GM12872 (cell line): ENCODE measurements around the gene PPP4R1.

Source experiments
- CTCF ChIP-seq: IDR thresholded peaks from 3 replicates; pipeline ENCODE4 v1.5.1; 2011; ENCODE audit warnings: low read depth, mild to moderate bottlenecking, low read length, moderate library complexity; ENCODE audit not compliant: insufficient read depth

Gene PPP4R1

GRCh38 chr18:9581667-9582066, 32.7 kb downstream of the PPP4R1 start:
- TF ChIP-seq CTCF: no peak

- TF ChIP-seq CTCF: no peak
Observed at GRCh38 chr18:9578306-9578705, 36.1 kb downstream of the PPP4R1 start.

- no peak for TF ChIP-seq CTCF
Observed at GRCh38 chr18:9577361-9577760, 37.0 kb downstream of the PPP4R1 start.

- peak; percentile 69 for TF ChIP-seq CTCF
Observed at GRCh38 chr18:9575558-9575957, 38.8 kb downstream of the PPP4R1 start.

- no peak for TF ChIP-seq CTCF
Observed at GRCh38 chr18:9574473-9575115, 39.8 kb downstream of the PPP4R1 start.

- no peak for TF ChIP-seq CTCF
Observed at GRCh38 chr18:9571546-9571945, 42.8 kb downstream of the PPP4R1 start.

GRCh38 chr18:9570255-9570654, 44.1 kb downstream of the PPP4R1 start:
- no peak for TF ChIP-seq CTCF
